Tibial artery (tissue), 4 donors: Measurements from ENCODE around the gene FBXO36.
"Not testable (repeated sequence)": the region's sequence is repeated elsewhere in the genome, so short reads cannot be mapped to it uniquely, and the experiment has no call there.

Source experiments
- DNase-seq, 2 donors: peaks; one replicate each; pipeline ENCODE4 v3.0.0-alpha.2; 2019
- H3K27ac ChIP-seq, 2 donors: fragments of 200-600 bp; sonication (generic) in 1 of 2; 1 replicate in 1 of 2; 2 replicates in 1 of 2; pipeline ENCODE4 v1.5.1; 2018 to 2019; ENCODE audit warnings: mild to moderate bottlenecking in 1 of 2
- H3K27me3 ChIP-seq, 2 donors: fragments of 200-600 bp; sonication (generic) in 1 of 2; one replicate each; pipeline versions ENCODE4 v1.5.1 to v1.6.0; 2016 to 2019
- H3K36me3 ChIP-seq, 3 donors: fragments of 200-600 bp; sonication (generic) in 2 of 3; one replicate each; pipeline ENCODE4 v1.5.1; 2016 to 2019; ENCODE audit warnings: mild to moderate bottlenecking in 2 of 3
- H3K4me1 ChIP-seq, 4 donors: fragments of 200-600 bp; sonication (generic) in 2 of 4; 1 replicate in 3 of 4; 2 replicates in 1 of 4; pipeline ENCODE4 v1.5.1; 2016 to 2019
- H3K4me3 ChIP-seq, 2 donors: fragments of 200-600 bp; sonication (generic) in 1 of 2; 1 replicate in 1 of 2; 2 replicates in 1 of 2; pipeline ENCODE4 v1.5.1; 2018 to 2019; ENCODE audit warnings: mild to moderate bottlenecking in 2 of 2
- H3K9me3 ChIP-seq, 3 donors: fragments of 200-600 bp; sonication (generic) in 1 of 3; one replicate each; pipeline ENCODE4 v1.5.1; 2016 to 2019
- intact Hi-C: fragments of 100-400 bp; cut with DNase I; formaldehyde crosslinking; loops from one replicate; pipeline ENCODE4 v1.15.0; 2023; ENCODE audit warnings: low total_unique reads
- TF ChIP-seq, protein P1 (sequence below), 2 experiments: fragments of 200-600 bp in 1 of 2; fragments of 450-650 bp in 1 of 2; IDR thresholded peaks; one replicate each; pipeline ENCODE4 v1.5.1; 2017 to 2019; ENCODE audit warnings: antibody characterized with exemption in 2 of 2, mild to moderate bottlenecking in 1 of 2, moderate library complexity in 1 of 2

Gene FBXO36

GRCh38 chr2:229955663-229956062, 33.4 kb downstream of the FBXO36 start:
- TF ChIP-seq, protein P1, sequence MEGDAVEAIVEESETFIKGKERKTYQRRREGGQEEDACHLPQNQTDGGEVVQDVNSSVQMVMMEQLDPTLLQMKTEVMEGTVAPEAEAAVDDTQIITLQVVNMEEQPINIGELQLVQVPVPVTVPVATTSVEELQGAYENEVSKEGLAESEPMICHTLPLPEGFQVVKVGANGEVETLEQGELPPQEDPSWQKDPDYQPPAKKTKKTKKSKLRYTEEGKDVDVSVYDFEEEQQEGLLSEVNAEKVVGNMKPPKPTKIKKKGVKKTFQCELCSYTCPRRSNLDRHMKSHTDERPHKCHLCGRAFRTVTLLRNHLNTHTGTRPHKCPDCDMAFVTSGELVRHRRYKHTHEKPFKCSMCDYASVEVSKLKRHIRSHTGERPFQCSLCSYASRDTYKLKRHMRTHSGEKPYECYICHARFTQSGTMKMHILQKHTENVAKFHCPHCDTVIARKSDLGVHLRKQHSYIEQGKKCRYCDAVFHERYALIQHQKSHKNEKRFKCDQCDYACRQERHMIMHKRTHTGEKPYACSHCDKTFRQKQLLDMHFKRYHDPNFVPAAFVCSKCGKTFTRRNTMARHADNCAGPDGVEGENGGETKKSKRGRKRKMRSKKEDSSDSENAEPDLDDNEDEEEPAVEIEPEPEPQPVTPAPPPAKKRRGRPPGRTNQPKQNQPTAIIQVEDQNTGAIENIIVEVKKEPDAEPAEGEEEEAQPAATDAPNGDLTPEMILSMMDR (IDR thresholded peaks at IDR 0.05): no peak
- intact Hi-C loops: no loop called here
- Histone ChIP-seq H3K36me3 (no peaks in the 10 kb centered on the region), H3K27me3 (no peaks in the 10 kb centered on the region), H3K4me1 (no peaks in the 10 kb centered on the region), H3K9me3 (no peaks in the 10 kb centered on the region), H3K27ac (no peak overlapping the region), H3K4me3 (no peak overlapping the region)
- DNase-seq: no peak

DNA sequence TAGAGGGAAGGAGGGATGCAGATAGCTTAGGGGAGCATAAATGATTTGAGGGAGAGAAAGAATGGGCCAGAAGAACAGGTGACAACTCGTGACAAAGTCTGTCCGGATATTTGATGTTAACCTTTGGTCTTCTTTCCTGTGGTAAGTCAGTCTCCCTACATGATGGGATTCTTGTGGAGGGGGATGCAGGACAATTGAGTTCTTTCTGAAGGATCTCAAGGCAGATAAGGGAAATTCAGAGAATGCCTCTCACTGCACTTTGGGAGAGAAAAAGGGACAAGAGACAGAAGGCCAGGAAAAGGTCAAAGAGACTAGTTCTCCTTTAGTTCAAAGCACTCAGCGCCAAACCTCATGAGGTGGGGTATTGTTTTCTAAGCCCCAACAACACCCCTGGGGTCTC, 34.2 kb downstream of the FBXO36 start:
- no peaks in the 10 kb centered on the region for H3K9me3 ChIP-seq
- no peaks in the 10 kb centered on the region for H3K27me3 ChIP-seq
- no peaks in the 10 kb centered on the region for H3K4me1 ChIP-seq
- H3K36me3 ChIP-seq: no peaks in the 10 kb centered on the region
- no peak for DNase-seq
- intact Hi-C loops: no loop called here
- TF ChIP-seq, protein P1 (IDR thresholded peaks at IDR 0.05): no peak
- H3K4me3 ChIP-seq: no peak overlapping the region
- no peak overlapping the region for H3K27ac ChIP-seq

DNA sequence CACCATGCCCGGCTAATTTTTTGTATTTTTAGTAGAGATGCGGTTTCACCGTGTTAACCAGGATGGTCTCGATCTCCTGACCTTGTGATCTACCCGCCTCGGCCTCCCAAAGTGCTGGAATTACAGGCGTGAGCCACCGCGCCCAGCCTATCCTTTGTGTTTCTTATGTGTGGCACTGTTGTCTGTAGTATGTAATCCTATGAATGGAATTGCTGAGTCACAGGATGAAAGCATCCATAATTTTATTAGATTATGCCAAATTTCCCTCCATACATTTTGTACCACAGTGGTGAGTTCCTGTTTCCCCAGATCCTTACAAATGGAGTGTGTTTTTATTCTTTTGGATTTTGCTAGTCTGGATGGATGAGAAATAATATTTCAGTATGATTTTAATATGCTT, 41.3 kb downstream of the FBXO36 start:
- intact Hi-C loops, H3K27me3 ChIP-seq: not testable (repeated sequence)

GRCh38 chr2:229969921-229970320, 47.6 kb downstream of the FBXO36 start:
- Histone ChIP-seq H3K4me1 (peaks cover 0 to 11% (median 4%) of the 10 kb centered on the region in 4 donors), H3K27ac (no peak overlapping the region), H3K27me3 (no peaks in the 10 kb centered on the region), H3K4me3 (no peak overlapping the region), H3K9me3 (no peaks in the 10 kb centered on the region), H3K36me3 (no peaks in the 10 kb centered on the region)
- intact Hi-C loops: no loop called here
- DNase-seq: no peak
- TF ChIP-seq, protein P1 (IDR thresholded peaks at IDR 0.05): no peak

More for the DNA sequence above, 41.3 kb downstream of the FBXO36 start:
- H3K9me3 ChIP-seq, H3K4me3 ChIP-seq, H3K4me1 ChIP-seq, H3K36me3 ChIP-seq, H3K27ac ChIP-seq, DNase-seq: not testable (repeated sequence)

DNA sequence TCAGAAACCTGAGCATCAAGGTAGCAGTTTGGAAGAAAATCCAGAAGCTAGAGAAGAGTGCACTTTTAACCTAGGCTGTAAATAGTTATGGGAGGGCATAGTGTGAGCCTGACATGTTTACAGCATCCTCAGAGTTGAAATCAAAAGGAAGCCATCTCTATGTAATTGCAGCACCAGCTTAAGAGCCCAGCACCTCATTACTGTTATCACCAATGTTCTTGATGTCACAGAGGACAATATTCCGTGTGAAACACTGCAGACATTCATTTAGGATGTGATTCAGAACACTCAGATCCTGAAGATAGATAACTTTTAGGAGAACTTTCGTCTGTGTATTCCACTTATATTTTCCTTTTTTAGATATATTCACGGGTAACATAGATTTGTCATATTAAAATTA, 48.1 kb downstream of the FBXO36 start:
- Histone ChIP-seq H3K4me3 (no peak overlapping the region), H3K36me3 (no peaks in the 10 kb centered on the region), H3K27me3 (no peaks in the 10 kb centered on the region), H3K4me1 (peaks cover 0 to 11% (median 4%) of the 10 kb centered on the region in 4 donors), H3K27ac (no peak overlapping the region), H3K9me3 (no peaks in the 10 kb centered on the region)
- TF ChIP-seq, protein P1 (IDR thresholded peaks at IDR 0.05): no peak
- intact Hi-C loops: no loop called here
- DNase-seq: no peak

- H3K27me3 ChIP-seq: no peaks in the 10 kb centered on the region
- H3K9me3 ChIP-seq: no peaks in the 10 kb centered on the region
- DNase-seq: no peak
- H3K27ac ChIP-seq: no peak overlapping the region
- peaks cover 0 to 11% (median 4%) of the 10 kb centered on the region in 4 donors for H3K4me1 ChIP-seq
- H3K4me3 ChIP-seq: no peak overlapping the region
- intact Hi-C loops: no loop called here
- no peaks in the 10 kb centered on the region for H3K36me3 ChIP-seq
- TF ChIP-seq, protein P1 (IDR thresholded peaks at IDR 0.05): no peak
Observed at GRCh38 chr2:229971298-229971790, 49.0 kb downstream of the FBXO36 start.
